Mesothelial cell of epicardium (in vitro differentiated cells): ENCODE results near the gene FBXO34. TPM values are rescaled to one million over a fixed set of nuclear protein-coding genes. Genes with fewer than 3 reads are reported as not detected.

Experiments
- DNase-seq, 2 experiments: peaks; one replicate each; pipeline ENCODE4 v3.0.0; 2021; ENCODE audit warnings: low spot score in 2 of 2; ENCODE audit not compliant: unreplicated experiment in 2 of 2
- H3K27ac Mint-ChIP-seq: 2 replicates; pipeline ENCODE4 v1.8.0; 2021; ENCODE audit warnings: mixed read lengths
- H3K27me3 Mint-ChIP-seq: 2 replicates; pipeline ENCODE4 v1.8.0; 2021; ENCODE audit warnings: low read depth, mixed read lengths
- H3K36me3 Mint-ChIP-seq: 2 replicates; pipeline ENCODE4 v1.8.0; 2021; ENCODE audit warnings: mixed read lengths
- H3K4me1 Mint-ChIP-seq: 2 replicates; pipeline ENCODE4 v1.8.0; 2021; ENCODE audit warnings: mixed read lengths
- H3K4me3 Mint-ChIP-seq: 2 replicates; pipeline ENCODE4 v1.8.0; 2021; ENCODE audit warnings: mild to moderate bottlenecking, moderate library complexity, mixed read lengths
- H3K9me3 Mint-ChIP-seq: 2 replicates; pipeline ENCODE4 v1.8.0; 2021; ENCODE audit warnings: mixed read lengths
- total RNA-seq: library from RNA; stranded (reverse); gene quantifications from 3 replicates; pipeline ENCODE4 v1.2.1, GENCODE V29; 2021
- TF ChIP-seq, protein P1 (sequence below): fragments of 200-600 bp; sonication (generic); IDR thresholded peaks from one replicate; pipeline ENCODE4 v1.5.0; 2021; ENCODE audit warnings: antibody characterized with exemption; ENCODE audit not compliant: unreplicated experiment

The FBXO34 gene, protein sequence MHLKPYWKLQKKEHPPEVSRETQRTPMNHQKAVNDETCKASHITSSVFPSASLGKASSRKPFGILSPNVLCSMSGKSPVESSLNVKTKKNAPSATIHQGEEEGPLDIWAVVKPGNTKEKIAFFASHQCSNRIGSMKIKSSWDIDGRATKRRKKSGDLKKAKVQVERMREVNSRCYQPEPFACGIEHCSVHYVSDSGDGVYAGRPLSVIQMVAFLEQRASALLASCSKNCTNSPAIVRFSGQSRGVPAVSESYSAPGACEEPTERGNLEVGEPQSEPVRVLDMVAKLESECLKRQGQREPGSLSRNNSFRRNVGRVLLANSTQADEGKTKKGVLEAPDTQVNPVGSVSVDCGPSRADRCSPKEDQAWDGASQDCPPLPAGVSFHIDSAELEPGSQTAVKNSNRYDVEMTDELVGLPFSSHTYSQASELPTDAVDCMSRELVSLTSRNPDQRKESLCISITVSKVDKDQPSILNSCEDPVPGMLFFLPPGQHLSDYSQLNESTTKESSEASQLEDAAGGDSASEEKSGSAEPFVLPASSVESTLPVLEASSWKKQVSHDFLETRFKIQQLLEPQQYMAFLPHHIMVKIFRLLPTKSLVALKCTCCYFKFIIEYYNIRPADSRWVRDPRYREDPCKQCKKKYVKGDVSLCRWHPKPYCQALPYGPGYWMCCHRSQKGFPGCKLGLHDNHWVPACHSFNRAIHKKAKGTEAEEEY
- 35.9 to 38.7 TPM (median 38.0 TPM) in 3 replicates for total RNA-seq

DNA sequence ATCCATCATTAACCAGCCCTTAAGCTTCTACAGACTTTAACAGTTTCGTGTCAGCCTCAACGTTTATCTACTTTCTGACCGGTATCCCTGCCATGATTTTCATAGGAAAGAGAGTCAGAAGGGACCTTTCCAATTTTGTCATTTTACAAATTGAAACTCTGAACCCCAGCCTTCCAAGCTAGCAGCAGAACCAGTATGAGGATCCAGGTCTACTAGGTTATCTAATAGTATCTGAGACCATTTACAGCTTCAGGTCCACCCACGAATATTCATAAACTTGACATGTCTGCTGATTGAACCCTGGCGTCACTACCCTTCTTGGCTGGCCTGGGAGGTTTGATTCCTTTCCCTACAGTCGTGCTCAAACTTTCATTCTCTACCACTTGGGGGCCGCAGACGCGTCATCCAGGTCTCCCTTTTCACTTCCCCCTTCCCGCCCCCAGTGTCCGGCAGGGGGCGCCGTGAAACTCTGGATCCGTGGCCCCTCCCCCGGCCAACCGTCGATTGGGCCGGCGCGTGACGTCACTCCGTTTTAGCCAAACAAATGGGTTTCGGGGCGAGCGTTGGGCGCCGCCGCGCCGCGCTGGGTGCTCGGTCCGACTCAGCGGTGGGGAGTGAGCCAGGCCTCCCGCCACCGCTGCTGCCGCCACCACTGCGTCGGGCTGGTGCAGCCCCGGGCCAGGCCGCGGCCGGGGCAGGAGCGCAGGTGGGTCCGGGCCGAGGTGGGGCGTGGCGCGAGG is at the start of gene FBXO34:
Gene FBXO34, plus strand, starts transcription at position 590 of the 740 bp plus-strand sequence. CDS start 78,970 bp downstream, outside the sequence.
- H3K4me3 Mint-ChIP-seq: peak within 1 kb of the TSS; percentile 90
- H3K4me1 Mint-ChIP-seq: peaks cover 57% of the 10 kb centered on the region
- H3K27me3 Mint-ChIP-seq: no peaks in the 10 kb centered on the region
- DNase-seq: peak; percentile 100
- H3K36me3 Mint-ChIP-seq: no peaks in the 10 kb centered on the region
- peak within 1 kb of the TSS; percentile 97 for H3K27ac Mint-ChIP-seq
- TF ChIP-seq, protein P1, sequence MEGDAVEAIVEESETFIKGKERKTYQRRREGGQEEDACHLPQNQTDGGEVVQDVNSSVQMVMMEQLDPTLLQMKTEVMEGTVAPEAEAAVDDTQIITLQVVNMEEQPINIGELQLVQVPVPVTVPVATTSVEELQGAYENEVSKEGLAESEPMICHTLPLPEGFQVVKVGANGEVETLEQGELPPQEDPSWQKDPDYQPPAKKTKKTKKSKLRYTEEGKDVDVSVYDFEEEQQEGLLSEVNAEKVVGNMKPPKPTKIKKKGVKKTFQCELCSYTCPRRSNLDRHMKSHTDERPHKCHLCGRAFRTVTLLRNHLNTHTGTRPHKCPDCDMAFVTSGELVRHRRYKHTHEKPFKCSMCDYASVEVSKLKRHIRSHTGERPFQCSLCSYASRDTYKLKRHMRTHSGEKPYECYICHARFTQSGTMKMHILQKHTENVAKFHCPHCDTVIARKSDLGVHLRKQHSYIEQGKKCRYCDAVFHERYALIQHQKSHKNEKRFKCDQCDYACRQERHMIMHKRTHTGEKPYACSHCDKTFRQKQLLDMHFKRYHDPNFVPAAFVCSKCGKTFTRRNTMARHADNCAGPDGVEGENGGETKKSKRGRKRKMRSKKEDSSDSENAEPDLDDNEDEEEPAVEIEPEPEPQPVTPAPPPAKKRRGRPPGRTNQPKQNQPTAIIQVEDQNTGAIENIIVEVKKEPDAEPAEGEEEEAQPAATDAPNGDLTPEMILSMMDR: peak; percentile 100
- no peaks in the 10 kb centered on the region for H3K9me3 Mint-ChIP-seq

DNA sequence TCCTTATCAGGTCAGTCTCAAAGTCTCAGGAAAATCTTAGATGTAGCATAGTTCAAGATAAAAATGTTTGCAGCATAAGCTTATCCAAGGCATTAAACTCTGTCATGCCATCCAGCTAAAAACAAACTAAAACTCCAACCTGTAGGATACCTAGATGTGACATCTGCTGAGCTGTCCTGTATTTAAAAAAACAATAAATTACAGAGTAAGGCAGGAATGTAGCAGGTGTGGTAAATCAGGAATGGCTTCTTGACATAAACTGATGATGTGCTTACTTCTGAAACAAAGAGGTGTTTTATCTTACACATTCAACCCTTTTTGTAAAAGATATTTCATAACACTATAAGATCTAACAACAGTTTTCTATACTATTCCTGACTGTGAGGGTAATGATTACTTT is 49.3 kb upstream of the FBXO34 start:
- Mint-ChIP-seq H3K27ac (no peak overlapping the region), H3K4me1 (peaks cover 8% of the 10 kb centered on the region), H3K27me3 (no peaks in the 10 kb centered on the region), H3K36me3 (no peaks in the 10 kb centered on the region), H3K4me3 (no peak overlapping the region), H3K9me3 (peaks cover 12% of the 10 kb centered on the region)
- TF ChIP-seq, protein P1: no peak
- DNase-seq: no peak

DNA sequence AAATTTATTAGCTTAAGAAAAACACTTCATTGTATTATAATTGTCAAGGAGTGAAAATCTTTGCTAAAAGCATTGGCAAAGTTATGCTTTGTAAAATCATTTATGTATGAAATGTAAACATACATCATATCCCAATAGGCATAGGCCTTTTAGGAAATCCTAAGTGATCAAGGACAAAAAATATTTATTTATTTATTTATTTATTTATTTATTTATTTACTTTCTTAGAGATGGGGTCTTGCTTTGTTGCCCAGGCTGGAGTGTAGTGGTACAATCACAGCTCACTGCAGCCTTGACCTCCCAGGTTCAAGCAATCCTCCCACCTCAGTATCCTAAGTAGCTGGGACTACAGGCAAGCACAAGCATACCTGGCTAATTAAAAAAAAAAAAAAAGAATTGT is 47.9 kb upstream of the FBXO34 start:
- no peaks in the 10 kb centered on the region for H3K27me3 Mint-ChIP-seq
- peaks cover 12% of the 10 kb centered on the region for H3K9me3 Mint-ChIP-seq
- H3K4me3 Mint-ChIP-seq: no peak overlapping the region
- H3K4me1 Mint-ChIP-seq: peaks cover 8% of the 10 kb centered on the region
- TF ChIP-seq, protein P1: no peak
- no peak for DNase-seq
- H3K27ac Mint-ChIP-seq: no peak overlapping the region
- no peaks in the 10 kb centered on the region for H3K36me3 Mint-ChIP-seq

DNA sequence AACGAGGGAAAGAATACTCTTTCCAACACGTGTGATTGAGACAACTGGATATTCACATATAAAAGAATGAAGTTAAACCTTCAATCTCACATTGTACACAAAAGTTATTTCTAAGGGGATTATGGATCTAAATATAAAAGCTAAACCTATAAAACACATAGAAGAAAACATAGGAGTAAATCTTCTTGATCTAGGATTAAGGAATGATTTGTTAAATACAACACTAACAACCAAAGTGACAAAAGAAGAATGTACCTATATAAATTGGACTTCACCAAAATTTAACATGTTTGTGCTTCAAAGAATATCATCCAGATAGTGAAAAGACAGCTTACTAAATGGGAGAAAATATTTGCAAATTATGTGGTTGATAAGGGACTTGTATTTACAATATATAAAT is 43.0 kb upstream of the FBXO34 start:
- Mint-ChIP-seq H3K36me3 (no peaks in the 10 kb centered on the region), H3K4me1 (no peaks in the 10 kb centered on the region), H3K27me3 (peaks cover 22% of the 10 kb centered on the region), H3K27ac (no peak overlapping the region), H3K9me3 (peaks cover 15% of the 10 kb centered on the region), H3K4me3 (no peak overlapping the region)
- no peak for DNase-seq
- TF ChIP-seq, protein P1: no peak

DNA sequence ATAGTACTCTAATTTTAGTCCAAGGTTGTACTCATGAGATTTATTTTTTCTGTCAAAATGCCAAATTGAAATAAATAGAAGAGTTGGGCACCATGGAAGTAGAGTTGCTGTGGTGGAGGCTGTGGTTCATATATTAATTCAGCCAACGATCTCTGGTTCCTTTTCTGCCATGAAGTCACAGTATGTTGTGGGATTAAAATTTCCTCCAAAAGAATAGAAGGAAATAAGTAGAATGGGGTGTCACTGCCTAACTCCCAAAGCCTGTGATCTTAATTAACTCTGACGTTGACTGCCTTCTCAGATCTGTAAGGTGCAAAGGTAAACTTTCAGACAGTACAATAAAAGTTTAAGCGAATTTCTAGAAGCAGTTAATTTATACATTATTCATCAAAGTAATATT is 37.6 kb upstream of the FBXO34 start:
- H3K27ac Mint-ChIP-seq: no peak overlapping the region
- no peaks in the 10 kb centered on the region for H3K4me1 Mint-ChIP-seq
- TF ChIP-seq, protein P1: no peak
- H3K27me3 Mint-ChIP-seq: peaks cover 59% of the 10 kb centered on the region
- H3K4me3 Mint-ChIP-seq: no peak overlapping the region
- DNase-seq: no peak
- H3K9me3 Mint-ChIP-seq: peaks cover 3% of the 10 kb centered on the region
- H3K36me3 Mint-ChIP-seq: no peaks in the 10 kb centered on the region
